Bronchus fibroblast of lung (primary cell): Measurements from ENCODE around the gene TRAPPC6A. TPM values are rescaled to one million over a fixed set of nuclear protein-coding genes. Genes with fewer than 3 reads are reported as not detected.

Source experiments
- total RNA-seq: library from RNA; depleted of rRNA; stranded (reverse); fragments of >200 nt; gene quantifications from 2 replicates; pipeline ENCODE4 v1.2.3, GENCODE V29; 2015

Gene TRAPPC6A
- total RNA-seq, result 10.1 and 13.2 TPM in 2 replicates

DNA sequence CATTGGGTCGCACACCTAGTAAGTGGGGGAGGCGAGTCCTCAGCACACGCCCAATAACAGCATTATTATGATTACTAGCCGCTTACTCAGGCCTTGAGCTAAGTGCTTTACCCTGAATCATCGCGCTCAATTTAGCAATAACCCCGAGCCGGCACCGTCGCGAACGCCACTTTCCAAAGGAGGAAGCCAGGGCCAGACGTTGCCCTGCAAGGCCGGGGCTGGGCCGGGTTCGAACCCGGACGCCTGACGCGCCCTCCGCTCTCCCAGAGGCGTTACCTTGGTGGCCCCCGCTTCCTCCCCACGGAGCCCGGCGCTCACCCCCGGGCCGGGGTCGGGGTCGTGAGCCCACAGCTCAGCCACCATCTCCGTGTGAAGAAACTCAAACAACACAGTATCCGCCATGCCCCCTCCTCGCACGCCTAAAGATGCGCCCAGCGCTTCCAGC lies at the start of gene TRAPPC6A:
TSS of gene TRAPPC6A (minus strand) at position 421 of the 445 bp plus-strand sequence. CDS start at position 402, 19 bp downstream.

GRCh38 chr19:45178262-45179071 lies 430 bp upstream of the TRAPPC6A start, which contains the start of gene BLOC1S3:
Gene BLOC1S3, plus strand, starts transcription at chr19:45178784. Its CDS starts 513 bp downstream, at chr19:45179297.

DNA sequence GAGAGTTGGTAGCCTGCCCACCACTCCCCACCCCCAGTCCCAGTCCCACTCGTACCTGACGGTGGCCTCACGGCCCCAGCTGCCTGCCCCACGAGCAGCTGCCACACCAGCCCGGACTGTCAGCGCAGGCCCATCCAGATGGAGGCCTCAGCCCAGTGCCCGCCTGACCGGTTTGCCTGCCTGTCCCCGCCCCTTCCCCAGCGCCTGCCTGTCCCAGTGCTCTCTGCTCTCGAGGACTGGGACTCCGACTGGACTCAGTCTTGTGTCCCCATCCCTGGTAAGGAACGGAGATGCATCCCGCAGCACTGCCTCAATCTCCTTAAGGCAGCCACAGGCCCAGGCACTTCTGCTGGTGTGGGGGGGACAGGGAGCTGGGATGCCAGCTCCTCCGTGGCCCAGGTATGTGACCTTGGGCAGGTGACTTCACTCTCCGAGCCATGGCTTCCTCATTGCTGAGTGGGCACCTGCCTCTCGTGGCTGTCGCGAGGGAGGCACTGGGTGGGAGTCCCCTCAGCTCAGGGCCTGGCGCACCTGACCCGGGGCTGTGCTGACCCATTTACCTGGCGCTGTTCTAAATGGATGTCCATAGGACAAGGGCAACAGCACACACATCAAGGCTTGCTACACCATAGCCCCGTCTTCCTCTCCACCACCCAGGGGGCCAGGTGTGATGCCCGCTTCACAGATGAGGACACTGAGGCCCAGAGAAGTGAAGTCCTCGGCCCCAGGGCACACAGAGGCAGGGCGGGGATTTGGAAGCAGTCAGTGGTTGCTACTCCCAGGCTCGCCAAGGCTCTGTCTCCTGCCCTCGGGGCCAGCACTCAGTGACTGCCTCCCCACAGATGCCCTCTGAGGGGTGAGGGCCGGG lies 16.9 kb downstream of the TRAPPC6A start, which contains the start of gene NKPD1:
TSS of gene NKPD1 (minus strand) at position 113 of the 868 bp plus-strand sequence. CDS start 832 bp downstream, outside the sequence.

Other genes with a start within 250 kb of the TRAPPC6A start
- gene APOC4, start 236.0 kb downstream of the TRAPPC6A start, total RNA-seq, result not detected in 2 replicates
- gene APOC2, start 232.2 kb downstream of the TRAPPC6A start, total RNA-seq, result not detected in 2 replicates
- gene CLPTM1, start 222.9 kb downstream of the TRAPPC6A start, total RNA-seq, result 53.2 and 62.5 TPM in 2 replicates
- 9.9 and 11.6 TPM in 2 replicates for gene RELB, start 176.8 kb downstream of the TRAPPC6A start, total RNA-seq
- gene CLASRP, start 139.2 kb downstream of the TRAPPC6A start, total RNA-seq, result 34.9 and 46.4 TPM in 2 replicates
- 0.17 and 0.45 TPM in 2 replicates for gene ZNF296, start 101.8 kb downstream of the TRAPPC6A start, total RNA-seq
- 34.6 and 45.5 TPM in 2 replicates for gene GEMIN7, start 99.0 kb downstream of the TRAPPC6A start, total RNA-seq
- 28.7 and 30.3 TPM in 2 replicates for gene PPP1R37, start 85.1 kb downstream of the TRAPPC6A start, total RNA-seq
- gene NKPD1, start 17.3 kb downstream of the TRAPPC6A start, total RNA-seq, result 0.15 and 0.34 TPM in 2 replicates
- 3.2 and 6.4 TPM in 2 replicates for gene BLOC1S3, start 547 bp upstream of the TRAPPC6A start, total RNA-seq
- gene EXOC3L2, start 67.2 kb upstream of the TRAPPC6A start, total RNA-seq, result not detected in 2 replicates
- 12.8 and 14.0 TPM in 2 replicates for gene MARK4, start 73.0 kb upstream of the TRAPPC6A start, total RNA-seq
- gene CKM, start 144.6 kb upstream of the TRAPPC6A start, total RNA-seq, result 0.15 and 0.17 TPM in 2 replicates
- 0.15 TPM in 1 of 2 replicates, not detected in the other for gene KLC3, start 162.5 kb upstream of the TRAPPC6A start, total RNA-seq
- 24.9 and 27.1 TPM in 2 replicates for gene ERCC2, start 192.3 kb upstream of the TRAPPC6A start, total RNA-seq
- gene PPP1R13L, start 226.8 kb upstream of the TRAPPC6A start, total RNA-seq, result 2.7 and 3.3 TPM in 2 replicates
- gene POLR1G, start 228.4 kb upstream of the TRAPPC6A start, total RNA-seq, result 7.9 and 9.6 TPM in 2 replicates
- 142 and 152 TPM in 2 replicates for gene ERCC1, start 245.7 kb upstream of the TRAPPC6A start, total RNA-seq